GM19328 (cell line): Measurements from ENCODE around the gene NR2C2.
"Not testable (repeated sequence)": the region's sequence is repeated elsewhere in the genome, so short reads cannot be mapped to it uniquely, and the experiment has no call there.

Experiments
- ATAC-seq: cut with Tn5 transposase; IDR thresholded peaks from one replicate; pipeline ENCODE4 v1.9.1; 2021; ENCODE audit warnings: mild to moderate bottlenecking, moderate library complexity; ENCODE audit not compliant: unreplicated experiment

Gene NR2C2

GRCh38 chr3:14957153-14957552 lies 9.8 kb downstream of the NR2C2 start:
- no peak for ATAC-seq

GRCh38 chr3:14957925-14958324 lies 10.5 kb downstream of the NR2C2 start:
- no peak for ATAC-seq

- no peak for ATAC-seq
These were observed 12.1 kb downstream of the NR2C2 start for GRCh38 chr3:14959359-14959943.

GRCh38 chr3:14962762-14963161 lies 15.4 kb downstream of the NR2C2 start:
- no peak for ATAC-seq

- no peak for ATAC-seq
These were observed 19.9 kb downstream of the NR2C2 start for GRCh38 chr3:14967285-14967684.

- ATAC-seq = no peak
These were observed 22.3 kb downstream of the NR2C2 start for GRCh38 chr3:14969671-14970070.

GRCh38 chr3:14976317-14976716 lies 28.9 kb downstream of the NR2C2 start:
- ATAC-seq = no peak

- no peak for ATAC-seq
These were observed 33.3 kb downstream of the NR2C2 start for GRCh38 chr3:14980689-14981088.

GRCh38 chr3:14984581-14985113 lies 37.3 kb downstream of the NR2C2 start:
- ATAC-seq = no peak

GRCh38 chr3:14988988-14989394 lies 41.6 kb downstream of the NR2C2 start:
- ATAC-seq = peak; percentile 100

- no peak for ATAC-seq
These were observed 42.8 kb downstream of the NR2C2 start for GRCh38 chr3:14989943-14990779.

GRCh38 chr3:14990780-14991148 lies 43.4 kb downstream of the NR2C2 start:
- no peak for ATAC-seq

GRCh38 chr3:14991151-14991742 lies 43.9 kb downstream of the NR2C2 start:
- no peak for ATAC-seq

GRCh38 chr3:14991818-14992612 lies 44.6 kb downstream of the NR2C2 start:
- no peak for ATAC-seq

GRCh38 chr3:14997941-14998340 lies 50.6 kb downstream of the NR2C2 start:
- ATAC-seq = no peak

- ATAC-seq = not testable (repeated sequence)
These were observed 51.8 kb downstream of the NR2C2 start for GRCh38 chr3:14999182-14999581.

GRCh38 chr3:15007681-15008141 lies 60.3 kb downstream of the NR2C2 start:
- no peak for ATAC-seq

- no peak for ATAC-seq
These were observed 61.8 kb downstream of the NR2C2 start for GRCh38 chr3:15009167-15009566.

GRCh38 chr3:15010664-15011063 lies 63.3 kb downstream of the NR2C2 start:
- no peak for ATAC-seq

GRCh38 chr3:15011174-15011573 lies 63.8 kb downstream of the NR2C2 start:
- ATAC-seq = no peak
